Left kidney (tissue), 2 donors: ENCODE results near the gene SHISA8. TPM values are rescaled to one million over a fixed set of nuclear protein-coding genes. Genes with fewer than 3 reads are reported as not detected.

Experiments used
- DNase-seq: peaks from one replicate; pipeline ENCODE4 v3.0.0-alpha.2; 2013
- polyA plus RNA-seq: library from polyadenylated mRNA; unstranded; fragments of 120-200 nt; gene quantifications from one replicate; pipeline ENCODE4 v1.2.1, GENCODE V29; 2013; ENCODE audit not compliant: insufficient read length

The SHISA8 gene
- polyA plus RNA-seq, 1 donor = 0.38 TPM

GRCh38 chr22:41914611-41915034 lies 251 bp downstream of the SHISA8 start:
- DNase-seq = no peak

DNA sequence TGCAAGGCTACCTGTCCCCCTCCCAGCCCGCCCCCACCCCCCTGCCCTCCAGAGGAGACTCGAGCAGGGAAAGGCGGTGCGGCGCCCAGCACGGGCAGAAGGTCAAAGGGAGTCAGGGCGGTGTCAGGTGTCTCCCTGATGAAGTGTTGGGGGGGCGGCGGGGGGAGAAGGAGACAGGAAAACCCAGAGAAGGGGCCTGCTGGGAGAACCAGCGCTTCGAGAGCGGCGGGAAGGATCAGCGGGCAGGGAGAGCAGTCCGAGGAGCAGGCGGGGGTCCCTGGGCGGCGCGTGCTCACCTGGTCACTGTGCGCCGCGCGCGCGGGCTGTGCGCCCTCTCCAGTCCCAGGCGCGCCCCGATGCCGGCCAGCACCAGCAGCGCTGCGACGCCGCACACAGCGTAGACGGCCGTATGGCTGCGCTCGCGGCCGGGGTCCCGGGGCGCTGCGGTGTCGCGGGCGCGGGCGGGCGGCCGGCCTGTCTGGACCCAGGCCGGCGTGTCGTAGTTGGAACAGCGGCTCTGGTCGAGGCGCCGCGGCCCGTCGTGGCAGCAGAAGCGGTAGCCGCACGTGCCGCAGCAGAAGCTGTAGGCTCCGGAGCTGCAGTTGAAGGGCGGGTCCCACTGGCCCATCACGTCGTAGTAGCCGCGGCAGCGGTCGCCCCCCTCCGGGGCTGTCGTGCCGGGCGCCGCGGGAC lies 886 bp downstream of the SHISA8 start:
- DNase-seq = no peak

DNA sequence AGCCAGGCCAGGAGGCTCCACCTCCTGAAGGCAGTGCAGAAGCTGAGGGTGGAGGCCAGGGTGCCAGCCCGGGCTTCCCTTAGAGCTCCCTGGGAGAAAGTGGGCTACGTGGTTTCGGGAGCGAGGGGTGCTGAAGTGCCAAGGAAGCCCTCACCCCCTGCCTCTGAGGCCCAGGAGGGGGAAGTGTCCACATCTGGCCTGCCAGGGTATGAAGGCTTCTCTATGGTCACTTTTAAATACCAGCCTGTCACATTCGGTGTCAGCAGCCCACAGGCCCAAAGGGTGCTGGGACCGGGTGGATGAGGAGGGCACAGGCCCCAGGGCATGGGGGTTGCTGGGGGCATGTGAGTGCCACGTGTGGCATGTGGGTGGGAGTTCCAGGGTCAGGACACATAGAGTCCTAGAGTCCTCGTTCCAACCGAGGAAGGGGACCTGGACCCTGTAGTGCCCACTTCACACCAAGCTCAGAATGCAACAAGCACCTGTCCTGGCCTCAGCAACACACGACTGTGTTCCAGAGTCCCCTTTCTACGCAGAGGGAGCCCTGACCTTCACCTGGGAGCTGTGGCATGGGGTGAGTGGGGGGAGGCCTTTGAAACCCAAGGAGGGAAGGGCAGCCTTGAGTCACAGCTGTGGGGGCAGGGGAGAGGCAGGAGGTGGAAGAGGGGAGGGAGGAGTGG lies 1.7 kb downstream of the SHISA8 start:
- no peak for DNase-seq

- DNase-seq = no peak
These were observed 2.4 kb downstream of the SHISA8 start for GRCh38 chr22:41912338-41913039.

- DNase-seq = no peak
These were observed 3.8 kb downstream of the SHISA8 start for GRCh38 chr22:41911001-41911611.

DNA sequence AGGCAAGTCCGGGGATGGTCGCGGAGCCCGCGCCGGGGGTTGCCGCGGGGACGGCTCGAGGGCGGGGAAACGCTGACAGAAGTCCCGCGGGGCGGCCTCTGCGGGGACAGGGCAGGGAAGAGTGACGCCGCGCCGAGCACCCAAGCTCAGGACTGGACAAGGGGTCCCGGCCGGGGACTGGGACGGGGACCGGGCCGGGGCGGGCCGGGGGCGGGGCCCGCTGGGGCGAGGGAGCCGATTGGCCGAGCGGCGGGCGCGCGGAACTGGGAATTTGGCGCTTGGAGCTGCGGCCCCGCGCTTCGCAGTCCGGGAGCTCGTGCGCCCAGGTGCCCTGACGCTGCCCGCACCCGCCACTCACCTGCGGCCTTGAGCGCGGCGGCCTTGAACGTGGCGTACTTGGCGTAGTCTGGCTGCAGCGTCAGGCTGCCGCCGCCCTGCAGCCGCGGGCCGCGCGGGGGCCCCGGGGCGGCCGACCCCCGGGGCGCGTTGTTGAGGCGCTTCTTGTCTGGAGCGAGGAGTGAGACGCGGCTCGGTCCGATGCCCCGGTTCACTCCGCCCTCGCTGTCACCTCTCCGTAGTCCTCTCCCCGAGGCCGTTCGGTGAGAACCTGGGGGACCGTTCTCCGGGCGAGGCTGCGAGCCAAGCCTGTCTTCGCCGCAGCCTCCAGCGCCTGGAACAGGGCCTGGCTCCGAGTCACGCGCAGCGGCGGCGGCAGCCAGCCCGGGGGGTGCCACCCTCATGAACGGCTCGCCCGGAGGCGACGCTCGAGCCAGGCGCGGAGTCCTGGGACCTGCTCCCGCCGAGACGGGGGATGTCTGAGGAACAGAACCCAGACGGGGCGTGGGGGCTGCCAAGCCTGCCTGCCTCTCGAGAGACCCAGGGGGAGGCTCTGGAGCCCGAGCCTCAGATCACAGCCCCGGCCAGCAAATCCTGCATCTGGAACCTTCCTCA lies 4.5 kb downstream of the SHISA8 start:
- DNase-seq = no peak

- DNase-seq = no peak
These were observed 5.4 kb downstream of the SHISA8 start for GRCh38 chr22:41909310-41910049.

GRCh38 chr22:41908411-41909309 lies 6.2 kb downstream of the SHISA8 start:
- no peak for DNase-seq

DNA sequence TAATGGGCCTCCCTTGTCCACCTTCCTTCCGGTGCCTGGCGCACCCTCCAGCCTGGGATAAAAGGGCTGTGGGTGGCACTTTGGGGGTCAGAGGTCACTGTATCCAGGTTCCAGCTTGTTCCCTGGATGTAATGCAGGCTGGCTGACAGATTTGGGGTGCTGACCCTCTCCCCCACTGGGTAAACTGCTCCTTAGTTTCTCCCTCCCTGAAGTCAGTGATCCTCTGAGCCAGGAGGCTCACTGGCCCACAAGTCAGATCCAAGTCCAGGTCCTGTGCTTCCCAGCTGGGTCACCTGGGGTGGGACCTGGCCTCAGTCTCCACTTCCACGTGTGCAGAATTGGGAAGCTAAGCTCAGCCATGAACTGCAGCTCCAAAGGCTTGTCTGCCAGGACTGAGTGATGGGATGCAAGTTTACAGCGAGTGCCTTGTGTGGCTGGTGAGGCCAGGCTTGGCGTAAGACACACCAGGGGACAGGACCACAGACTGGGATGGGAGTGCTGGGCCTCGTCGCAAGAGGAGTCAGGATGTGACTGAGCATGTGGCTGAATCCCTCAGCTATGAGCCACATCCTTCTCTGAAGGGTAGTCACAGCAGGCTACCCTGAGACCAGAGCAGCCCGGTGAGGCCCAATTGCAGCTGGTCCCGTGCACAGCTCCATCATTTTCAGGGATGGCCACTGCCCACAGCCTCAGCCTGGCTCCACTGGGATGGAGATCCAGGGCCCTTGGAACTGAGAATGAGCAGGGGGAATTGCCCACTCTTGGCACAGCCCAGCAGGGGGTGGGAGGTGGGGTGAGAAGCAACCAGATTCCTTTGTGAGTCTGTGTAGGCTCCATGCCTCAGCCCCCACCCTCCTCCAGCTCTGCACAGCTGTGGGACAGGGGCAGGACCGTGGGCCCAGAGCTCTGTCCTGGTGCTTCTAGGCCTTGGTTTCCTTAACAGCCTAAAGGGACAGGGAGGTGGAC lies 7.2 kb downstream of the SHISA8 start:
- no peak for DNase-seq

- DNase-seq = no peak
These were observed 8.1 kb downstream of the SHISA8 start for GRCh38 chr22:41906822-41907221.

GRCh38 chr22:41905411-41906202 lies 9.3 kb downstream of the SHISA8 start:
- no peak for DNase-seq

GRCh38 chr22:41904450-41905410 lies 10.1 kb downstream of the SHISA8 start:
- DNase-seq = no peak

- no peak for DNase-seq
These were observed 11.9 kb downstream of the SHISA8 start for GRCh38 chr22:41902932-41903421.

DNA sequence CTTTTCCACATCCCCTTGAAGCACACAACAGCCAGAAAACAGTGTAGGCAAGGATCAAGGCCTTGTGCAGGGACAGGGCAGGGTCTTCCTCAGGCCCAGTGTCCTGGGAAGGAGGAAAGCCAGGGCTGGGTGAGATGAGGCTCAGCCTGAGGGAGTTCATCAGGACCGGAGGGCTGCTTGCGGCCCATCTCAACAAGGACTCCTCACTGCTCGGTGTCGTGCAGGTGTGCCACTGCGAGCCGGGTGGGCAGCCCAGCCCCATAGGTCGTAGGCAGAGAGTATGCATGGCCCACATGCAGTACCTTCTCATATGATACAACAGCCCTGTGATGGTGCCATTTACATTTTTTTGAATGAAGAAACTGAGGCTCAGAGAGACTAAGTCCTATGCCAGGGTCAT lies 12.9 kb downstream of the SHISA8 start:
- DNase-seq = no peak

- DNase-seq = no peak
These were observed 14.1 kb downstream of the SHISA8 start for GRCh38 chr22:41900652-41901312.
